Right ventricle myocardium inferior (tissue), 1 donor: ENCODE results near the gene CCSER1. TPM values are rescaled to one million over a fixed set of nuclear protein-coding genes. Genes with fewer than 3 reads are reported as not detected.
"Not testable (repeated sequence)": the region's sequence is repeated elsewhere in the genome, so short reads cannot be mapped to it uniquely, and the experiment has no call there.

Experiments
- ATAC-seq: fragments of 200-7000 bp; cut with Tn5 transposase; one replicate; pipeline ENCODE4 v1.9.1; 2020; ENCODE audit warnings: mild to moderate bottlenecking, moderate library complexity
- DNase-seq: peaks from one replicate; pipeline ENCODE4 v3.0.0; 2021; ENCODE audit errors: missing footprints
- intact Hi-C: fragments of 100-400 bp; cut with DNase I; formaldehyde crosslinking; loops from one replicate; pipeline ENCODE4 v1.11.0; 2022
- total RNA-seq: library from RNA; stranded (reverse); fragmentation: NEBNext Ultra II Directional; extraction: Animal tissue kit (Norgen Biotek cat#: 25700); gene quantifications from one replicate; pipeline ENCODE4 v1.2.1, GENCODE V29; 2021
- donor health status: DM: no; HTN: yes; CAD: no; lungs with severe emphysema.

Gene CCSER1
- total RNA-seq, 1 donor from 2014 or later: 12.9 TPM

DNA sequence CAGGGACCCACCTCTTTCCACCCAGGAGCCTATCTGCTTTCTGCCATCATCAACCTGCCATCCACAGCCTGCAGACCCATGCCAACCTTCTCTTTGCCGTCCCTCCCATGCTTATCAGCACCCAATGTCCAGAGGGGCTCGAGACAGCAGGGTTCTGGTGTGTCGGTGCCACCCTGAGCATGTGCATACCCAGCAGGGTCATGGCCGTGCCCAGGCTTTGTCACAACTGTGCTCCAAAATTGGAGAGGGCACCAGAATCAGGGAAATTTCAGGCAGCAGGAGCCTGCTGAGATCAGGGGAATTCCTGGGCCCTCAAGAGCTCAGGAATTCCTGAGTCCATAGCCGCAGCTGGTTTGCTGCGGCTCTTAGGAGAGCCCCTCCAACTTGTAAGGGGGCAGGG, 330.6 kb downstream of the CCSER1 start:
- ATAC-seq: no peak
- DNase-seq: no peak
- intact Hi-C loops: no loop called here

DNA sequence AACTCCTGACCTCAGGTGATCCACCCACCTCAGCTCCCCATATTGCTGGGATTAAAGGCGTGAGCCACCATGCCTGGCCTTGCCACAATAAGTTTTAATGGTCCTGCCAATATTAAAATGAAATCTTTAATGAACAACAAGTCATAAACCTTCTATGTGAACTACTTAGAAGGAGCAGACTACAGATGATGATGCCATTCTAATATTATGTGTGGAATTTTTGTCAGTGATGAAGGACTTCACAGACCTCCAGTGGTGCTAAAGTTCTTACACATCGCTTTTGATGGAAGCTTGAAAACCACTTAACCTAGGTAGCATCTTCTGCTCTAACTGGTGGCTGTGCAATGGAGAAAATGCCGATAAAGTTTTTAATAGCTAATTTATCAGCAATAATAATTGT, 331.4 kb downstream of the CCSER1 start:
- no peak for ATAC-seq
- DNase-seq: no peak
- intact Hi-C loops: no loop called here

DNA sequence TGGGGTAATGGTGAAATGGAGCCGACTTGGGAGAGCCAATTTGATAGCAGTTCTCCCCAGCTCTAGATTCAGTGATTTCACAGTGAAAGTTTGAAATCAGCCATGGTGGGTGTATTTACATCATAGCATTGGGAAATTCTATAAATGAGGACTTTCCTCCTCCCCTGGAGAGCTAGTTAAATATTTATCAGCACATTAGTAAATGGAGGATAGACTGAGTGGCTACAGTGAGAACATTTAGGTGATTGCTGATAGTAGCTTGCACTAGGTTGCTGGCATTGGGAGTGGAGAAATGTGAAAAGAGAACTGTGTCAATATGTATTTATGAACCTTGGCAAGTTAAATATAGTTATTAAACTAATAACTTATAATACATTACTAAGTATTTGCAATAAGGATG, 347.3 kb downstream of the CCSER1 start:
- DNase-seq: no peak
- intact Hi-C loops: no loop called here

DNA sequence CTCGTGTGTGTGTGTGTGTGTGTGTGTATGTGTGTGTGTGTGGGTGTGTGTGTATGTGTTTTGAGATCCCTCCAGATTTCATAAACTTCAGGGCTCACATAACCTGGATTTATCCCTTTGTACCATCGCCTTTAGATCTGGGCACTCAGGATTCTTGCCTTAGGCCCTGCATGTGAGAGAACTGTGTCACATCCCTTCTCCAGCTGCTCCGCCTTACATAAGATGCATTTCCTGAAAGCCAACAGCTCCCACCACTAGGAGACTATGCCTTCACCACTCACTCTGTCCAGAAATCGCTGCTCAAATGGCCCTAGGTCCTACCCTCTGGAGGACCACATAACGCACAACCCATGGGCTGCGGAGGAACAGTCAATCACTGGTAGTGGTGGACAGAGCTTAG, 348.8 kb downstream of the CCSER1 start:
- intact Hi-C loops: no loop called here
- ATAC-seq (no peak), DNase-seq (peak; percentile 33)

More for the DNA sequence above, 347.3 kb downstream of the CCSER1 start:
- no peak for ATAC-seq

DNA sequence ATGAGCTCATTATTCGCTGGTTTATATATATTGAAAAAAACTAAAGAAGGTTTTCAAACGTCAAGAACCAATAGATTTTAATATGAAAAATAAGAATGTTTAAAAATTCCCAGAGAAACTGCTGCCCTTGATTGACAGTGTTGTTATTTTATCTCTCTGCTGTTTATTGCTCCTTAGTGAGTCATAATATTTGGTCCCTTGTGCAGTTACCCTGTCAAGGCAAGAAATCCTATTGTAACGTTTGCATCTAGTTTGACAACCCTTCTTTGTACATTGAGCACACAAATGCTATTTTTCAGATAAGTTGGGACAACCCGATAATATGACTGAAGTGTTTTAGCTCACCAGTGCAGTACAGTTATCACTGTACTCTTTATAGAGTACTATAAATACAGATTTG, 349.4 kb downstream of the CCSER1 start:
- ATAC-seq (no peak), DNase-seq (no peak)
- intact Hi-C loops: no loop called here

DNA sequence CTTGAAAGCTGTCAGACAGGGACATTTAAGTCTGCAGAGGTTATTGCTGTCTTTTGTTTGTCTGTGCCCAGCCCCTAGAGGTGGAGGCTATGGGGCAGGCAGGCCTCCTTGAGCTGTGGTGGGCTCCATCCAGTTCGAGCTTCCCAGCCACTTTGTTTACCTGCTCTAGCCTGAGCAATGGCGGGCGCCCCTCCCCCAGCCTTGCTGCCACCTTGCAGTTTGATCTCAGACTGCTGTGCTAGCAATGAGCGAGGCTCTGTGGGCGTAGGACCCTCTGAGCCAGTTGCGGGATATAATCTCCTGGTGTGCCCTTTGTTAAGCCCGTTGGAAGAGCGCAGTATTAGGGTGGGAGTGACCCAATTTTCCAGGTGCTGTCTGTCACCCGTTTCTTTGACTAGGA, 357.7 kb downstream of the CCSER1 start:
- ATAC-seq, intact Hi-C loops, DNase-seq: not testable (repeated sequence)

DNA sequence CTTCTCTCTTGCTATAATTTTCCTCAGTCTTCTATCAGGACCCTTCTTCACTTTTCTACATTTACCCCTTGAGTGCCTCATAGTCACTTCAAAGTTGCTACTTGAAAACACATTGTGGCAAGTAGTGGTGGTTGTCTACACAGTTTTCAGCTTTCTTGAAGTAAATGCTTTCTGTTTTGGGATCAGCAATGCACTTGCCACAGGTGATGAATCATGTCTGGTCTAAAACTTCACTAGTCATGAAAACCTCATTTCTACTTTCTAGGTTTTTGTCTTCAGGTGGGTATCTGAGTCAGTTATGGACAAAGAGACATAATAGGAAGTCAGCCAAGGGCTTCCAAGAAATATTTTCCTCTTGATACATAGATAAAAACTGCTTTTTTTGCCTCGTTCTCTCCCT, 359.2 kb downstream of the CCSER1 start:
- DNase-seq (no peak), ATAC-seq (no peak)
- intact Hi-C loops: no loop called here

DNA sequence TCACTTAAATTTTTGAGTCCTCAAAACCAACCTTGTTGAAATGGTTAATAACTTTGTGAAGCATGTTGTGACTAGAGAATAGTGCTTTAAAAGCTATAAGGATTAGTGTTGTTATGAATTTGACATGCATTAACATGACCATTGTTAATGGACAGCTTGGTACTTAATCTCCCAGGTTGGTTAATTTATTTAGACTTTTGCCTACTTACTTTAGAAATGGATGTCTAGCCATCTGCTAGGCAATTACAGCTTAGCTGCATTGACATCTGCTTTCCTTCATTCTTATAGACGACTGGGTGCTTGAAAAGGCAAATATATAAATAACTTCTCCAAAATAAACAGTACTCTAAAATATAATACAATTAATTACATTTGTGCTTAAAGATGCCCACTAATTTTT, 368.0 kb downstream of the CCSER1 start:
- no peak for ATAC-seq
- DNase-seq: no peak
- intact Hi-C loops: no loop called here

DNA sequence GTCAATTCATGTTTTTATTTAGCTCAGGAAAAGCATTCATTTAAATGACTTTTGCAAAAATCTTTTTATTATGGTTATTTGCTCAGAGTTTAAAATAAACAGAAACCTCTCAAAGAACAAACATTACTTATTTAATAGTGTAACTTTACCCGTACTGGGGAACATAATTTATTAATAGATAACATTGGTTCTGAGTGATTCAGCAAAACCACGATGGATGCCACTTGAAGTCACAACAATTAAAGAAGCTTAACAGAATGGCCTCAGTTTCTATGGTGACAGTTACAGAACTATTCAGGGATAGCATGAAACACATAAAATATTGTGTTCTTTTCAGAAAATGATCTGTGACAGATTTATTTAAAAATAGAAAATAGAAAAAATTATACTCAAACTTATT, 368.7 kb downstream of the CCSER1 start:
- intact Hi-C loops: no loop called here
- ATAC-seq (no peak), DNase-seq (no peak)

DNA sequence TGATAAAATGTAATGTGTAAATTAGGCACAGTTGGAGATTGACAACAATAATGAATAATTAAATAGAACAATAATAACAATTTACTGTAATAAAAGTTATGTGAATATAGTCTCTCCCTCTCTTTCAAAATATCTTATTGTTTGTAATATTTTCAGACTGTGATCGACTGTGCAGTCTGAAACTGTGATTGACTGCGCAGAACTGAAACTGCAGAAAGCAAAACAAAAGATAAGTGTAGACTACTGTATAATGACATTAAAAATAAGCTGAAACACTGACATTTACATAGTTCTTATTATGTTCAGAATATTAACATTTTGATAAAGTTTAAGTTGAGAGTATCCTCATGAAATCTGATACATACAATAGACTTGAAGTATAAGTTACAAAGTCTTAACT, 371.0 kb downstream of the CCSER1 start:
- DNase-seq (no peak), ATAC-seq (no peak)
- intact Hi-C loops: no loop called here

DNA sequence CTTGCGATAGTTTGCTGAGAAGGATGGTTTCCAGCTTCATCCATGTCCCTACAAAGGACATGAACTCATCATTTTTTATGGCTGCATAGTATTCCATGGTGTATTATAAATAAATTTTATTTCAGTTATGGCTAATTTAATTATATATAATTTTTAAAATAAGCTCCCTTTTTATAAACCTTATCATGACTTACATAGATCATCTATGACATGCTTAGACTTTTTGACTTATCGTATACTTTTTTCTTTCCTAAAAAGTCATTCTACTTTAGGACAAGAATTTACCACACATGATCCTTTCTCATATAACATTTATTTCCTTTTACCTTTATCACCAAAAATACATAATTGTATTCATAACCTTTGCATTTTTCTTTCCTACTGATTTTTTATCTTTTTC, 376.5 kb downstream of the CCSER1 start:
- no peak for DNase-seq
- ATAC-seq: no peak
- intact Hi-C loops: no loop called here

DNA sequence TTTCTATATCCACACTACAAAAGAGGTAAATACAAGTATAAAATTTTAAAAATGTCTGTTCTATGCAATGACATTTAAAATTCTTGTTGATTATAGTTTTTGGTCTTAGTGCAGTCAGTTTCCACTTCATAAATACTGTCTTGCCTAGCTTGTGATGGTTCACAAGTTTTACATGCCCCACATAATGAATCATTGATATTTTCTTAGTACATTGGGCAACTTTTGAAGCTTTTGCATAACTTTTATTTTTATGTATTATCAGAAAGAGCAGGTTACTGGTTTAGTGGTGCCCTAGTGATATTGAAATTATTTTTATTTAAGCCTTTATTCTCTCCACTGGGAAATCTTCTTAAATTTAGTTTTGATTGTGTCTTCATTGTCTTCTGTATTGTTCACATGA, 388.0 kb downstream of the CCSER1 start:
- ATAC-seq: no peak
- intact Hi-C loops: no loop called here
- DNase-seq: no peak

DNA sequence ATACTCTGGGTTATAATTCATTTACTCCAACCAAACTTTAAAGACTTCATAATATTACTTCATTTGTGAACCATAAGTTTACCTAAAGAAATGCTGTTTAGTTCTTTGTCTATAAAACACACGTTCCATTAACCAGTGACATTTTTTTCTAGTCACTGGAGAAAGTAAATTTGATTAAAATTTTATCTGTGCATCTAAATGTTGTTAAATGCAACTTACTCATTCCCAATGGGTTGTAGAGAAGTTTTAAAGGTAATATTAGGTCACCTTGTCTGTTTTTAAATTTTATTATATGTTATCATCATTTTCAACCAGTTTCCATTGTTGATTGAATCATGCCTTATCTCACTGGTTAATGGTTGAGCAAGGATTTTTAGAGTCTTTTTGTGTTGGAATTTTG, 401.4 kb downstream of the CCSER1 start:
- intact Hi-C loops: no loop called here
- no peak for ATAC-seq
- no peak for DNase-seq

DNA sequence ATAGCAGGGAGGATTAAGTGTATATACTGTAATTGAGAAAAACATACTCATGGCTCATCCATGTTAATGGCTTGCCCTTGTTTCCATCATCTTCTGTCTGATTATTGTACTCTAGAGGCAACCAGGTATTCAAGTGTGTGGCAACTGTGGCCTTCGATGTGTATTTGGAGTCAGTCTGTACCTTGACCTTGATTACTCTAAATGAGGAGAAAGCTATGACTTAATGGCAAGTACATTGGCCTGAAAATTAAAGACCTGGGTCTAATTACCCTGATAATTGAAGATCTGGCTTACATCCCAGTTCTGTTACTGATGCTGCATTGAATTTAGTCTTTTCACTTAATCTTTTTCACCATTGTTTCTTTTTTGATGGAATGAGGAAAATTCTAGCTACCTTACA, 409.2 kb downstream of the CCSER1 start:
- intact Hi-C loops: no loop called here
- ATAC-seq: no peak
- DNase-seq: no peak

DNA sequence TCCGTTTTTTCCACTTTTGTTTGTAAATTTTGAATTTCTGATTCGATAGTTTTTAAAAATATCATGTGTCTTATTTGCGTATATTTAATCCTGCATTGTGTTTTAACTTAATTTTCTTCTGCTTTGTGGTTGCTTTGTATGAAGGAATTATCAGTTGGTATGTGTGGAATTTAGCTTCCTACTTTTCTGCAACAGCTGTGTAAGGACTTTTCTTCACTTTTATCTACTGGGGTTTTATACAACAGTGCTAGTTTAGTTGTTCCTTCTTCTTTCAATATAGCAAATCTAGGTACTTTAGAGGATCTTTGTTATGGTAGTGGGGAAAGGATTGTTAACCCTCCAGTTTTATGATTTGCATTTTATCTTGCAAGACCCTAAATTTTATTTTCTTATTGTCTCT, 410.3 kb downstream of the CCSER1 start:
- no peak for DNase-seq
- intact Hi-C loops: no loop called here
- no peak for ATAC-seq

DNA sequence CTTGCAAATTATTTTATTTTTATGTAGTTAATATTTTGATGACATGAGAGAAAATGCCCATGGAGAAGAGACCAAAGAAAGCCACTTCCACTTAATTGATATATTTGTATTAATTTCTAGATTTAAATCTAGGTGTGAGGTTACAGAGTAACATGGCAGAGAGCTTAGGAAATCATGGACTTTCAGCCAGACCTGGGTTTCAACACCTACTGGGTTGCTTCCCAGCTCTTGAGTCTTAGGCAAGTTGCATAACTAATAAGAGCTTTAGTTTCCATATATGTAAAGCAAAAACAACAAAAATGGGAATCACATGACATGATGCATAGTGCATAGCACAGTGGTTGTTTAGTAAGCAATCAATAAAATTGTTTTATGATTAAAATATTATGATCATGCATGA, 413.3 kb downstream of the CCSER1 start:
- intact Hi-C loops: no loop called here
- no peak for DNase-seq
- ATAC-seq: no peak

DNA sequence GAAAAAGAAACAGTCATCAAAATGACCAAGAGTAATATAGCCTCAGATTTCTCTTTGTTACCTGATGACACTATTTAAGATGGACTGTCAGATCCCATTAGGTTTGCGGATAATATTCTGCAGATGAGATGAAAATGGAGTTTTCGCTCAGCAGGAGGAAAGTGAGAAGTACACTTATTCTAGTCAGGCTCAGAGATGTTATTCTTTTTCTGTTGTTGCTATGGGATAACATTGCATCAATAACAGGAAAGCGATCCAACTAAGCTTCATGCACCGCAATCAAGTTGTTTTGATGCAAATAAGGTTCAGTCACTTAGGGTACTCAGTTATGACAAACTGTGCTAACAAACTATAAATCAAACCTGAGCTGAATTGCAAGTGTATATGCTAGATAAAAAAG, 415.0 kb downstream of the CCSER1 start:
- no peak for DNase-seq
- ATAC-seq: no peak
- intact Hi-C loops: no loop called here

DNA sequence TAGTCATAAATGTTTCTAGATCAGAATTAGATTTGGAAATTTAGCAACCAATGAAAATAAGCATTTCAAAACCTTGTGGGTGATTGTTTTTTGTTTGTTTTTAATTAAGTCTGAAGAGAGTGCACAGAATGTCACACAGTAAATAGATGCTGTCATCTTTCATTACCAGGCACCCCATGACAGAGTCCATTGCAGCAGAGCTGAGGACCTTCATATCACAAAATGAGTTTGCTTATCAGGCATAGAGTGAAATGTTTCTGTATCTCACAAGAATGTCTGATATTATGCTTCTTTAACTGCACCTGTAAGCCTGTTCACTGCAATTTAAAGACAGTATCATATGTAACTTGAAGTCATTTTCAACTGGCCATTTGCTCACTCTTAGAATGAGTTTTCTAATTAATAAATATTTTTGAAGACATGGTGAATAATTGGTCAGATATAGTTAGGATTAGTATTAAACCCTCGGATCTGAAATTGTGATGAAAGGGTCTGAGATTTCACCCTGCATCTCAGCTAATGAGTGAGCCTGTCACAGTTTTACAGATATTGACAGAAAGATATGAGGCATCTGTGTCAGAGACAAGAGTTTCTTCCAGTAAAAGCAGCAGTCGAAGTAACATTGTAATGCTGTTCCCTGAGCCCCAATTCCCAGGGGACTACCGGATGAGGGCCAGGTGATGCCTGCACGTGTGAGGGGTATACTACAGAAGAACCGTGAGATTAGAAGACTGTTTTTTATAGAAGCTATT, 416.4 kb downstream of the CCSER1 start:
- no peak for ATAC-seq
- intact Hi-C loops: no loop called here
- DNase-seq: no peak

DNA sequence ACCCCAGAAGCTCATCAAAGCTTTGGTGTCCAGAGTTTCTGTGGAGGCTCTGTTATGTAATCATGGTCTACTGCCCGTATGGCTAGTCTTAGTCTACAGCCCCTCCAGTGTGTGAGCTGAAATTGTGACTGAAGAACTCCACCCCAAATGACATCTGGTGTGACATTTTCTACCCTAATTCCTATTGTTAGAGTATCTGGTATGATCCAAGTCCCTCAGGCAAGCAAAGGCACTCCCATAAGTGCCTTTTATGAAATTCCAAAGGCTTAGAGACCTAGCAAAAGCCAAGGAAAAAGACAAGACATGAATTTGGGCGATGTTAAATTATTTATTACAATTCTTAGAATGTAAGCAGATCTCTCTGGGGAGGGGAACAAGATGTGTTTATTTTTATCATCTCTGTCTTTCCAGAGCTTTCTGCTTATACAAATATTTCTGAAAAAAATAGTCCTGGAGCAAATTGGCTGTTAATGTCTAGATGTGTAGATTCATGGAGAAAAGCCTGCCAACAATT, 417.4 kb downstream of the CCSER1 start:
- ATAC-seq (no peak), DNase-seq (no peak)
- intact Hi-C loops: no loop called here

DNA sequence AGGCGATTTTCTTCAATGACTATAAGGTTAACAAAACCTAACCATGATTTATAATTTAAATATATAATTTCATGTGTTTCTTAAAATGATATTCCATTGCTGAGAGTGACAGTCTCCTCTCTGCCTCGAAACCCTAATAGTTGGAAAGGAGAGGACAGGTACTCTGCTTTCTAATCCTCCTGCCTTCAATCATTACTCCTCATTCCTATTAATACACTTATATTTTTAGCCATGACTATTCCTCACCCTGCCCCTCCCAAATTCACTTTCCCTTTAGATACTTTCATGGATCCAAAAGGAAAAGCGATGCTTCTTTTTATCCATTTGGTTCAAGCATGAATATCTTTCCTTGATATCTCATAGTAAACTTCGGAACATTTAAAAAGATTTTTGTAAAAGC, 418.2 kb downstream of the CCSER1 start:
- DNase-seq: no peak
- no peak for ATAC-seq
- intact Hi-C loops: no loop called here

DNA sequence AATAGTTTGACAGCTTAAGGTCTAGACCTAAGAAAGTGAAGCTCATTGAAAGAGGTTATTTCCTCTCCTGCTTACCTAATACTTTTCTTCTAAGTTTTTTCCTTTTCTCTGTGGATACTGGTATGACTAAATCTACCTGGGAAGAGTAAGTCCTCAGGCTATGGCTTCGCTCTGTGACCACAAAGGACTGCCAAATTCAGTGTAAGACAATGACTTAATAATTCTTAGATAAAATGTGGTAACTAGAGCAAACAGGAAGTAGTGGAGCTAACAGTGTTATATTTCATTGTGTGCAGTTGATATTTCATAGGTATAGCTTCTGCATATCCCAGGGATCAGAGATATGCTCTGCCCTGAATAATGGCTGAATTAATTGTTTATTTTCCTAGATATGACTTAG, 418.9 kb downstream of the CCSER1 start:
- intact Hi-C loops: no loop called here
- ATAC-seq: no peak
- no peak for DNase-seq
